ENCODE data around the gene PLEKHA1.
A peak's percentile ranks its signal among the peaks of the same experiment; 100 is the strongest.

Gene PLEKHA1

DNA sequence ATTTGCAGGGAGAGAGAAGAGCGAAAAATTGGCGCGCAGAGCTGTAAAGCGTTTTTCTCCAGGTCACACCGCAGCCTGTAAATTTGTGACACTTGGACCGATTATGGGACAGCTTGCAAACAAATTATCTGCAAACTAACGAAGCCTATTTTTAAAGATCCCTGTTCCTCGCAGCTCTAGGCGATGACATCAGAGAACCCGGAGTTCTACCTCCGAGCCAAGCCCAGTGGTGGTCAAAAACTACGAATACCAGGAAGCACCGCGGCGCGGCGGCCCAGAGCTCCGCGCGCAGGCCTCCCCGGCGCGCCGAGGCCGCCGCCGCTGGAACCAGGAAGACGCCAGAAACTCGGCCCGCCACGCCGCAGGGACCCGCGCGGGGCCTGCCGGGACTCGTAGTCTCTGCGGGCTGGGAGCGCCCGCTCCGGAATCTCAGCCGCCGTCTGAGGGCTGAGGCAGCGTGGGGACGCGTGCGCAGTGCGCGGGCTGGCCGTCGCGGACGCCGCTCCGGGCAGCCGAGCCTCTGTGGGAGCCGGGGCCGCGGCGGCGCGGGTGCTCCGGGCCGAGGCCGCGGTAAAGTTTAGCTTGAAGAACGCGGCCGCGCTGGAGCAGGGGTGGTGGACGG lies at the start of gene PLEKHA1:
Gene PLEKHA1 (plus strand): TSS at position 472 of the 622 bp plus-strand sequence. CDS start 18,493 bp downstream, outside the sequence.
- no peak for TF ChIP-seq JUND (IDR thresholded peaks at IDR 0.05; ENCODE audit: low read depth)
- peak; percentile 85 to 95 for DNase-seq (ENCODE audit: low read depth in 1 of 2, low spot score in 1 of 2)
- in situ Hi-C loops (cut with HindIII; ENCODE audit: low pct_unique_long_range_greater_than_20kb, low sequenced_read_pairs) = no loop called here

DNA sequence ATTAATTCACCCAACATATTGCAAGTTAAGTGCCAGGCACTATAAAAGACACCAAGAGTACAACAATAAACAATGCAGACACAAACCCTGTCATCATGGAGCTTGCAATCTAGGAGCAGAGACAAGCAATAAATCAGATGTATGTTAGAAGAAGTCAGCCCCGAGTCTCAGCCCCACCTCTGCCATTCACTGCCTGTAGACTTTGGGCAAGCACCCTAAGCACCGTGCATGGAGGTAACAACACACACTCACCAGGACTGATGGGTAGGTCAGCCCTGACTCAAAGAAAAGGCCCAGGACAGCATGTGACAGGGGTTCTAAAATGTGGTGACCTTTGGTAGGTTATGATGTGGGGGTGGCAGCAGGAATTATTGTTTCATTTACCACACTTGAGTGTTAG lies 49.3 kb upstream of the PLEKHA1 start:
- TF ChIP-seq JUND (IDR thresholded peaks at IDR 0.05; ENCODE audit: low read depth) = no peak
- in situ Hi-C loops (cut with HindIII; ENCODE audit: low pct_unique_long_range_greater_than_20kb, low sequenced_read_pairs) = no loop called here
- no peak for DNase-seq (ENCODE audit: low read depth in 1 of 2, low spot score in 1 of 2)

DNA sequence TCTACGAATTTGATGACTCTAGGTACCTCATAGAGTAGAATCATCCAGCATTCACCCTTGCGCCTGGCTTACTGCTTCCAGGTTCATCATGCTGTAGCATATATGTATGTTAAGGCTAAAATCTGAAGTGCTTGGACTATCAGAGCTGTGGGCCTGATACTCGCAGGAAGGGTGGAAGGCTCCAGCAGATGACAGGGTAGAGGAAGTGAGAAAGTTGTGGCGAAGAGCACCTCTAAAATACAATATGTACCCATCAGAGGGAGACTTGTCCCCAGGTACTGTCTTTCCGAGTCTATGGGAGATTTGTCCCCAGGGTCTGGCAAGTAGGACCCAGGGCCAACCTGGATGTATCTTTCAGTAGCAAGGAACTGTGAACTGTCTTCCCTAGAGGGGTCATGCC lies 48.1 kb upstream of the PLEKHA1 start:
- TF ChIP-seq JUND (IDR thresholded peaks at IDR 0.05; ENCODE audit: low read depth) = no peak
- in situ Hi-C loops (cut with HindIII; ENCODE audit: low pct_unique_long_range_greater_than_20kb, low sequenced_read_pairs) = no loop called here
- DNase-seq (ENCODE audit: low read depth in 1 of 2, low spot score in 1 of 2) = no peak

DNA sequence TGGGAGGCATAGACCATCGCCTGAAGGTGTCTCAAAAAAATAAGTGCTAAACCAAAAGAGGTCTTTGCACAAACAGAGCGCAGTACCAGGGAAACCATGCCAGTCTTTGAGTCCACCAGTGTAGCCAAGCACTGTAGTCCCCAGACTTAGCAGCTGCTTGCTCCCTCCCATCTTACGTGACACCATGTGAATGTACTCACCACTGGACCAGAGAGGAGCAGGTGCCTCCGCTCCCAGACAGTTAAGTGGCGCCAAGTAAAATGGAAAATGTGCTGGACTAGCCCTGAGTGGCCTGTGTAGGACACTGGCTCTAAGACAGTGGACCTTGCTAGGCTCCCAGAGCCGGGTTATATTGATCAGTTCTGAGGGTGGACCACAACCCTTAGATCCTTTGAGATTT lies 47.7 kb upstream of the PLEKHA1 start:
- in situ Hi-C loops (cut with HindIII; ENCODE audit: low pct_unique_long_range_greater_than_20kb, low sequenced_read_pairs) = no loop called here
- no peak for DNase-seq (ENCODE audit: low read depth in 1 of 2, low spot score in 1 of 2)
- TF ChIP-seq JUND (IDR thresholded peaks at IDR 0.05; ENCODE audit: low read depth) = no peak

DNA sequence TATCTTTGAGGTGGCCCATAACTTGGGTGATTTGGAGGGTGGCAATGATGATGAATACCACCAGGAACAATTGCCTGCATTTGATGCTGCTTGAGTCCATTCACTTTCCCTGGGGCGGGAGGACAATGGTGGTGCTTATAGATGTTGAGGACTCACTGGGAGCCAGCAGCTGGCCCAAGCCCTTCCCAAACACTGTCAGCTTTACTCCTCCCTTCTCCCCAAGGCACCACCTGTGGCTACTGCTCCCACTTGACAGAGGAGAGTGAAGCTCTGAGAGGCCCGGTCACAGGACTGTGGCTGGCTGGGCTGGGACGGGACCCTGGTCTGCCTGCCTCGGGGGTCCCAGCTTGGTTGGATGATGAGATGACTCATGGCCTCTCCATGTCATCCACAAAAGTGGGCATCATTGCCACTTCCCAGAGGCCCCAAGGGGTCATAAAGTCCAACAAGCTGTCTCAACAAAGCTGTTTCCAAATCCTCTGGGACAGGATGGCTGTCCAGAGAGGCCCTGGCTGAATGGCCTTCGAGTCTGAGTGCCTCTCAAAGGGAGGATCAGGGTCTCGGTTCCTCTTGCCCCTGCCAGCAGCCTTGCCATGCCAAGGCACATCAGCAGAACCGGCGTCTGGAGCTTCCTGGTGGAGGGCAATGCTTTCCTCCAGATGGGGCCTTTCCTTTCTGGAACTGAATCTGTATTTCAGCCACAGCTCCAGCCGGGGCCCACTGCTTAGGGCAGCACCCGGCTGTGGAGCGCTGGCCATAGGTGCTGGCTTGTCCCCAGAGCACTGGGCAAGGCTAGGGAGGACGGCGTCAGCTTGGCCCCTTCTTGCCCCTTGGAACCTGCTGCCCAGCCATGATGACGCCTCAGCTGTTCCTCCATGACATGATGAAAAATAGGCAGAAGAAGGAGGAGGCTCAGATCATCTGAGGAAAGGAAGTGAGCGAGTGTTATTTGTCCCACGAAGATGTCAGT lies 47.0 kb upstream of the PLEKHA1 start:
- no peak for TF ChIP-seq JUND (IDR thresholded peaks at IDR 0.05; ENCODE audit: low read depth)
- in situ Hi-C loops (cut with HindIII; ENCODE audit: low pct_unique_long_range_greater_than_20kb, low sequenced_read_pairs) = no loop called here
- DNase-seq (ENCODE audit: low read depth in 1 of 2, low spot score in 1 of 2) = no peak

DNA sequence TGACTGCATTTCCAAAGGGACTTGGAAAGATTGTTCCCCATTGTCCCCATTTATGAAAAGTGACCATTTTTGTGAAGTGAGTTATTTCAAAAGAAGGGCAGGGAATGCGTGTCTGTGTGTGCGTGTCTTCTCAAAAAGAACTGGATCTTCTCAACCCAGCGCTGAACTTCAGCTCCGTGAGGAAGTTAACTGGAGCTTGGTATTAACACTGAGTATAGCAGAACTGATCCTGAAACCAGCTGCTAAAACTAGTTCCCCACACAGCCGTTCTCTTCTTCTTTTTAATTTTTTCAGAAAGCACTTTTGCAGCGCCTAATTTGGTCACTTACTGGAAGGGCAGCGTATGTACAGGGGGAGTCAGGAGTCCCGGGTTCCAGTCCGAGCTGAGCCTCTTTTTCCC lies 45.8 kb upstream of the PLEKHA1 start:
- DNase-seq (ENCODE audit: low read depth in 1 of 2, low spot score in 1 of 2) = no peak
- in situ Hi-C loops (cut with HindIII; ENCODE audit: low pct_unique_long_range_greater_than_20kb, low sequenced_read_pairs) = no loop called here
- no peak for TF ChIP-seq JUND (IDR thresholded peaks at IDR 0.05; ENCODE audit: low read depth)

DNA sequence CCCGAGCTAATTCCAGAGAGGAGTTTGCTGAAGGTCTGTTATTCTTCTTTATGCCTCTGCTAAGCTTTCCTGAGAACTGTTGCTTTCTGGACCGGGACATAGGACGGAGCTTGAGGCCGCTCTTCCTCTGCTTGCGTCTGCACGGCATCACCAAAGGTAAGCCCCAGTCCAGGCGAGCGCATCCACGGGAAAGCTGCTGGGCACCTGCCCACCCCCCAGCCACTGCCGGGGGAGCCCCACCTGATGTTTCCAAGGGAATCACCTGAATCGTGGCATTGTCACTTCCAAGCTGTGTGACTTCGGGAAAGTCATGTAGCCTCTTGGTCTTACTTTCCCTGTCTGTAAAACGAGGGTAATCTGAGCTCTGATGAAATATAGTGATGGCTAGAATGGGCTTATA lies 45.1 kb upstream of the PLEKHA1 start:
- in situ Hi-C loops (cut with HindIII; ENCODE audit: low pct_unique_long_range_greater_than_20kb, low sequenced_read_pairs) = no loop called here
- TF ChIP-seq JUND (IDR thresholded peaks at IDR 0.05; ENCODE audit: low read depth) = no peak
- DNase-seq (ENCODE audit: low read depth in 1 of 2, low spot score in 1 of 2) = no peak

DNA sequence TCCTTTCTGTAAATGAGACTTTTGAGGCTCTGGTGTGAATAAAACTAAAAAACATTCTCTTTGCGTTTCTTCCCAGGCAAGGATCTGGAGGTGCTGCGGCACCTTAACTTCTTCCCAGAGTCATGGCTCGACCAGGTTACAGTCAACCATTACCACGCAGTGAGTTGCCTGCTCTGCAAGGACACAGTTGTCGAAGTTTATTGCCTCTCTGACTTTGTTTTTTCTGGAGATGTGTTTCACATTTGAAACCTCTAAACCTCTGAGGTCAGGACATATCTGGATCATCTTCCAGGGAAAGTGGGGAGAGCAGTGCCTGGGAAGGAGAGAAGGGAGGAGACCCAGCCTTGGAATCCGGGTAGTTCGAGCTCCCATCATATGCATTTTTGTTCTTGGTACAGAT lies 43.4 kb upstream of the PLEKHA1 start:
- DNase-seq (ENCODE audit: low read depth in 1 of 2, low spot score in 1 of 2) = no peak
- no peak for TF ChIP-seq JUND (IDR thresholded peaks at IDR 0.05; ENCODE audit: low read depth)
- in situ Hi-C loops (cut with HindIII; ENCODE audit: low pct_unique_long_range_greater_than_20kb, low sequenced_read_pairs) = no loop called here

DNA sequence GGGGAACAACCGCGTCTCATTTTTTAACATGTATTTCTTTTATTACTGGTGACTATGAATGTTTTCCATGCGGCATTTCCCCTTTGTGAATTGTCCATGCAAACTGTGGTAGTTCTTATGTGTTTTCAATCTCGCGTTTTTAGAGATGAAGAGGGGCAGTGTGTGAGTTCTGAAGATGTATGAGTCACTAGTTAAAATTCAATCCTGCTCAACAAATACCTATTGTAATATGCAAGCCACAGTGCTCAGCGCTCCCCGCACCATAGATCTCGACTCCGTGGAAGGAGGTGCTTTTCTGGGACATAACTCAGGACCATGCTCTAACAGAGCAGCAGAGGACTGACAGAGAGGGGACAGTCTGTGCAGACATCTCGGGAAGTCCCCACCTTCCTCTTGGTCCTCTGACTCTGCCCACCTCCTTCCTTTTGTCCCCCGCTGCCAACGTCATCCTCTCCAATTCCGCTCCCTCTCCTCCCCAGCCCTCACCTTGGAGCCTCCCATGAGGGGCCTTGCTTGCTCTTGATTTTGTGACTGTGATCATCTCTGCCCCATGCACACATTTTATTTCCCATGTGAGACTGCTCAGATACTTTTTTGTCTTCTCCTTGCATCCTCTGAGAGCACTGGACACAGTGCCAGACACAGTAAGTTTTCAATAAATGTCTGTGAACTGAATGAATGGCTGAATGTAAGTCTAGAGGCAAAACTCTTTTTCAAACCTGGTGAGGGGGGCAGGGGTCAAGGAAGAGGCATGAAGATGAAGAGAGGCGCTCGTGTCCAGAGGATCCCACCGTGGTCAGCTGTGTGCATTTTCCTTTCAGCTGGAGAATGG lies 42.7 kb upstream of the PLEKHA1 start:
- TF ChIP-seq JUND (IDR thresholded peaks at IDR 0.05; ENCODE audit: low read depth) = no peak
- DNase-seq (ENCODE audit: low read depth in 1 of 2, low spot score in 1 of 2) = no peak
- in situ Hi-C loops (cut with HindIII; ENCODE audit: low pct_unique_long_range_greater_than_20kb, low sequenced_read_pairs) = no loop called here

DNA sequence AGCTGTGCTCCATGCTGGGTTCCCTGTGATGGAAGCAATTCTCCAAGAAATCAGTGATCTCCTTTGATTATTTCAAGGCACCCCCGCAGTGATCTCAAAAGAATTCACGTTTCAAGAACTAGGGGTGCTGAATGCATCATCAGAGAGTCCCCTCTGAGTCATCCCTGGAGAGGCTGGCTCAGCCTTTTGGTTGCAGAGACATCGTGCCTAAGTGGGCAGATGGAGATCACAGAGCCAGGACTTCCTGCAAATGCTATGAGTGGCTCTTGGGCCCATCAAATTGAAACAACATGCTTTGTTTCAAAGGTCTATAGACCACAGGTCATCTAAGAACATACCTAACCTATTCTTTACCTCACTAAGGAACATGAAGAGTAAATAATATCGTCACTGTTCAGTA lies 41.5 kb upstream of the PLEKHA1 start:
- in situ Hi-C loops (cut with HindIII; ENCODE audit: low pct_unique_long_range_greater_than_20kb, low sequenced_read_pairs) = no loop called here
- TF ChIP-seq JUND (IDR thresholded peaks at IDR 0.05; ENCODE audit: low read depth) = no peak
- no peak for DNase-seq (ENCODE audit: low read depth in 1 of 2, low spot score in 1 of 2)

DNA sequence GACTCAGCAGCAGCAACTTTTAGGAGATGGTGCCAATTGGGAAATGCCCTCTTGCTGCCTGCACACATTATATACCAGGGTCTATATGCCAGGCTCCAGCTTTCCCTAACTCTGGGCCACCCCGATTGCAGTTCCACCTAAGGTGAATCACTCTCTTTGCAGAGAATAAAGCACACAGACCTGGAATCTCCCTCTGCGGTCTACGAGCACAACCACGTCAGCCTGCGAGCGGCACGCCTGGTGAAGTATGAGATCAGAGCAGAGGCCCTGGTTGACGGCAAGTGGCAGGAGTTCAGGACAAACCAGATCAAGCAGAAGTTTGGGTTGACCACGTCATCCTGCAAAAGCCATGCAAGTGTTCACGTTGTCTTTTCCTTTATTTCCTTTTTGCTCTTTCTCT lies 38.2 kb upstream of the PLEKHA1 start:
- in situ Hi-C loops (cut with HindIII; ENCODE audit: low pct_unique_long_range_greater_than_20kb, low sequenced_read_pairs) = no loop called here
- TF ChIP-seq JUND (IDR thresholded peaks at IDR 0.05; ENCODE audit: low read depth) = no peak
- no peak for DNase-seq (ENCODE audit: low read depth in 1 of 2, low spot score in 1 of 2)

DNA sequence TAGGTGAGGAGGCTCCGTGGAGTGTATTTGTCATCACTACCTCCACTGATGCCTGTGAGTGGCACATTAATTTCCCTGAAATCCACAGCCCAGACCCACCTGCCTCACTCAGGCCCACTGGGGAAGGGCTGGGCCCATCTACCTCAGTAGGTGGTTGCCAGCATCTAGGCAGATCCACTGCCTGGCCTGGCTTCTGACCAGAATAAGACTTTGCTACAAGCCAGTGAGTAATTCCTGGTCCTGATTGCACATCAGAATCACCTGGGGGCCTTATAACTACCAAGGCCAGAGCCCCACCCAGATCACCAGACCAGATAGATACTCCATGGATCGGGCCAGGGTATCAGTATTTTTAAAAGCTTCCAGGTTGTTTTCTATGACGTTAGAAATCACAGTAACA lies 37.5 kb upstream of the PLEKHA1 start:
- DNase-seq (ENCODE audit: low read depth in 1 of 2, low spot score in 1 of 2) = no peak
- in situ Hi-C loops (cut with HindIII; ENCODE audit: low pct_unique_long_range_greater_than_20kb, low sequenced_read_pairs) = no loop called here
- no peak for TF ChIP-seq JUND (IDR thresholded peaks at IDR 0.05; ENCODE audit: low read depth)

All from T47D (cell line).